NT2/D1 (cell line): ENCODE measurements around the gene RARS1.

ENCODE experiments used
- DNase-seq: peaks from one replicate; pipeline ENCODE4 v3.0.0-alpha.2; 2011; ENCODE audit warnings: low read depth, low spot score
- H3K27me3 ChIP-seq: 2 replicates; pipeline ENCODE4 v1.6.0; 2011; ENCODE audit warnings: mild to moderate bottlenecking; ENCODE audit not compliant: insufficient read length, insufficient read depth
- H3K36me3 ChIP-seq: 2 replicates; pipeline ENCODE4 v1.6.1; 2011; ENCODE audit warnings: mild to moderate bottlenecking, low read length, mixed read lengths; ENCODE audit not compliant: insufficient read depth, insufficient read length
- H3K4me1 ChIP-seq: 2 replicates; pipeline ENCODE4 v1.5.1; 2011; ENCODE audit not compliant: insufficient read depth, insufficient read length
- H3K4me3 ChIP-seq: 2 replicates; pipeline ENCODE4 v1.5.1; 2011; ENCODE audit warnings: low read depth; ENCODE audit not compliant: insufficient read length
- H3K9ac ChIP-seq: 2 replicates; pipeline ENCODE4 v1.6.0; 2011; ENCODE audit warnings: low read depth; ENCODE audit not compliant: insufficient read length
- H3K9me3 ChIP-seq: 2 replicates; pipeline ENCODE4 v1.5.1; 2011; ENCODE audit warnings: mild to moderate bottlenecking, low read length; ENCODE audit not compliant: insufficient read depth
- SUZ12 ChIP-seq: IDR thresholded peaks from 2 replicates; pipeline ENCODE4 v1.6.1; 2011; ENCODE audit not compliant: insufficient read length, insufficient read depth; ENCODE audit errors: extremely low read depth
- YY1 ChIP-seq: IDR thresholded peaks from 2 replicates; pipeline ENCODE4 v1.6.1; 2011; ENCODE audit not compliant: insufficient read length, insufficient read depth
- ZNF274 ChIP-seq: IDR thresholded peaks from 2 replicates; pipeline ENCODE4 v1.6.1; 2011; ENCODE audit warnings: mild to moderate bottlenecking, low read depth, low read length

The RARS1 gene

GRCh38 chr5:168486136-168486879, at the start of gene RARS1:
RARS1 (plus strand) TSS chr5:168486471; CDS start chr5:168486499, 28 bp downstream.
- Histone ChIP-seq H3K4me1 (no peaks in the 10 kb centered on the region), H3K27me3 (no peaks in the 10 kb centered on the region), H3K36me3 (peaks cover 37% of the 10 kb centered on the region), H3K4me3 (peak within 1 kb of the TSS; percentile 97), H3K9ac (peak within 1 kb of the TSS; percentile 96), H3K9me3 (no peaks in the 10 kb centered on the region)
- DNase-seq, result peak; percentile 74
- no peak for TF ChIP-seq ZNF274
- no peak for TF ChIP-seq YY1
- no peak for TF ChIP-seq SUZ12

GRCh38 chr5:168438349-168438748, 47.9 kb upstream of the RARS1 start:
- TF ChIP-seq ZNF274, result no peak
- no peak for TF ChIP-seq YY1
- Histone ChIP-seq H3K4me3 (no peak overlapping the region), H3K9ac (no peak overlapping the region), H3K36me3 (peaks cover 40% of the 10 kb centered on the region), H3K4me1 (no peaks in the 10 kb centered on the region), H3K27me3 (no peaks in the 10 kb centered on the region), H3K9me3 (no peaks in the 10 kb centered on the region)
- DNase-seq, result no peak

GRCh38 chr5:168443533-168443932, 42.7 kb upstream of the RARS1 start:
- no peak for TF ChIP-seq ZNF274
- TF ChIP-seq YY1, result no peak
- TF ChIP-seq SUZ12, result no peak
- Histone ChIP-seq H3K4me3 (no peak overlapping the region), H3K27me3 (no peaks in the 10 kb centered on the region), H3K36me3 (peaks cover 39% of the 10 kb centered on the region), H3K9me3 (no peaks in the 10 kb centered on the region), H3K9ac (no peak overlapping the region), H3K4me1 (no peaks in the 10 kb centered on the region)
- no peak for DNase-seq

GRCh38 chr5:168443950-168444700, 42.1 kb upstream of the RARS1 start:
- DNase-seq, result no peak

GRCh38 chr5:168446983-168447619, 39.2 kb upstream of the RARS1 start:
- no peaks in the 10 kb centered on the region for H3K27me3 ChIP-seq
- TF ChIP-seq YY1 (no peak), SUZ12 (no peak), ZNF274 (no peak)
- no peaks in the 10 kb centered on the region for H3K4me1 ChIP-seq
- H3K36me3 ChIP-seq, result peaks cover 28% of the 10 kb centered on the region
- no peak overlapping the region for H3K9ac ChIP-seq
- no peaks in the 10 kb centered on the region for H3K9me3 ChIP-seq
- H3K4me3 ChIP-seq, result no peak overlapping the region
- no peak for DNase-seq

More at GRCh38 chr5:168443950-168444700, 42.1 kb upstream of the RARS1 start:
- no peak overlapping the region for H3K4me3 ChIP-seq
- TF ChIP-seq ZNF274, result no peak
- no peak for TF ChIP-seq SUZ12
- TF ChIP-seq YY1, result no peak
- H3K27me3 ChIP-seq, result no peaks in the 10 kb centered on the region
- H3K4me1 ChIP-seq, result no peaks in the 10 kb centered on the region
- no peak overlapping the region for H3K9ac ChIP-seq
- no peaks in the 10 kb centered on the region for H3K9me3 ChIP-seq
- H3K36me3 ChIP-seq, result peaks cover 39% of the 10 kb centered on the region

GRCh38 chr5:168447808-168448207, 38.5 kb upstream of the RARS1 start:
- Histone ChIP-seq H3K36me3 (peaks cover 32% of the 10 kb centered on the region), H3K4me1 (no peaks in the 10 kb centered on the region), H3K9me3 (no peaks in the 10 kb centered on the region), H3K27me3 (no peaks in the 10 kb centered on the region), H3K4me3 (no peak overlapping the region), H3K9ac (no peak overlapping the region)
- TF ChIP-seq YY1 (no peak), ZNF274 (no peak), SUZ12 (no peak)
- no peak for DNase-seq

GRCh38 chr5:168449166-168449565, 37.1 kb upstream of the RARS1 start:
- no peak for DNase-seq
- Histone ChIP-seq H3K36me3 (peaks cover 24% of the 10 kb centered on the region), H3K27me3 (no peaks in the 10 kb centered on the region), H3K4me3 (no peak overlapping the region), H3K4me1 (no peaks in the 10 kb centered on the region), H3K9me3 (no peaks in the 10 kb centered on the region), H3K9ac (no peak overlapping the region)
- TF ChIP-seq SUZ12, result no peak
- TF ChIP-seq ZNF274, result no peak
- TF ChIP-seq YY1, result no peak
